ENCODE measurements around the gene TRAF1. TPM values are rescaled to one million over a fixed set of nuclear protein-coding genes. Genes with fewer than 3 reads are reported as not detected.

Gene TRAF1
- total RNA-seq, 2 donors from 2014 or later: 1.5 to 3.1 TPM

GRCh38 chr9:120931231-120932085 is 4.9 kb upstream of the TRAF1 start:
- H3K27me3 ChIP-seq: no peaks in the 10 kb centered on the region
- no peaks in the 10 kb centered on the region for H3K9me3 ChIP-seq
- peak overlapping the region; percentile 69 for H3K27ac ChIP-seq
- no peaks in the 10 kb centered on the region for H3K36me3 ChIP-seq
- H3K9ac ChIP-seq (ENCODE audit: low read depth in 2 of 2, low read length in 2 of 2): peak overlapping the region; percentile 9 to 43
- intact Hi-C loops (cut with DNase I): no loop called here
- no peak overlapping the region for H3K4me3 ChIP-seq
- DNase-seq: no peak
- TF ChIP-seq, protein P1, sequence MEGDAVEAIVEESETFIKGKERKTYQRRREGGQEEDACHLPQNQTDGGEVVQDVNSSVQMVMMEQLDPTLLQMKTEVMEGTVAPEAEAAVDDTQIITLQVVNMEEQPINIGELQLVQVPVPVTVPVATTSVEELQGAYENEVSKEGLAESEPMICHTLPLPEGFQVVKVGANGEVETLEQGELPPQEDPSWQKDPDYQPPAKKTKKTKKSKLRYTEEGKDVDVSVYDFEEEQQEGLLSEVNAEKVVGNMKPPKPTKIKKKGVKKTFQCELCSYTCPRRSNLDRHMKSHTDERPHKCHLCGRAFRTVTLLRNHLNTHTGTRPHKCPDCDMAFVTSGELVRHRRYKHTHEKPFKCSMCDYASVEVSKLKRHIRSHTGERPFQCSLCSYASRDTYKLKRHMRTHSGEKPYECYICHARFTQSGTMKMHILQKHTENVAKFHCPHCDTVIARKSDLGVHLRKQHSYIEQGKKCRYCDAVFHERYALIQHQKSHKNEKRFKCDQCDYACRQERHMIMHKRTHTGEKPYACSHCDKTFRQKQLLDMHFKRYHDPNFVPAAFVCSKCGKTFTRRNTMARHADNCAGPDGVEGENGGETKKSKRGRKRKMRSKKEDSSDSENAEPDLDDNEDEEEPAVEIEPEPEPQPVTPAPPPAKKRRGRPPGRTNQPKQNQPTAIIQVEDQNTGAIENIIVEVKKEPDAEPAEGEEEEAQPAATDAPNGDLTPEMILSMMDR (IDR thresholded peaks at IDR 0.05): no peak
- peaks cover 5% of the 10 kb centered on the region for H3K4me1 ChIP-seq

- peak overlapping the region; percentile 78 for H3K27ac ChIP-seq
- no peaks in the 10 kb centered on the region for H3K27me3 ChIP-seq
- TF ChIP-seq, protein P1 (IDR thresholded peaks at IDR 0.05): no peak
- no peak for DNase-seq
- H3K4me1 ChIP-seq: no peaks in the 10 kb centered on the region
- H3K4me3 ChIP-seq: peak overlapping the region; percentile 70
- no peaks in the 10 kb centered on the region for H3K36me3 ChIP-seq
- intact Hi-C loops (cut with DNase I): loop anchor here (5.0 kb wide), 1 partner anchor 52 kb away; the partner anchor contains the start of gene PHF19
- H3K9ac ChIP-seq (ENCODE audit: low read depth in 2 of 2, low read length in 2 of 2): peak overlapping the region; percentile 79 to 91
- H3K9me3 ChIP-seq: no peaks in the 10 kb centered on the region
Measured at GRCh38 chr9:120929229-120929791, 2.7 kb upstream of the TRAF1 start.

DNA sequence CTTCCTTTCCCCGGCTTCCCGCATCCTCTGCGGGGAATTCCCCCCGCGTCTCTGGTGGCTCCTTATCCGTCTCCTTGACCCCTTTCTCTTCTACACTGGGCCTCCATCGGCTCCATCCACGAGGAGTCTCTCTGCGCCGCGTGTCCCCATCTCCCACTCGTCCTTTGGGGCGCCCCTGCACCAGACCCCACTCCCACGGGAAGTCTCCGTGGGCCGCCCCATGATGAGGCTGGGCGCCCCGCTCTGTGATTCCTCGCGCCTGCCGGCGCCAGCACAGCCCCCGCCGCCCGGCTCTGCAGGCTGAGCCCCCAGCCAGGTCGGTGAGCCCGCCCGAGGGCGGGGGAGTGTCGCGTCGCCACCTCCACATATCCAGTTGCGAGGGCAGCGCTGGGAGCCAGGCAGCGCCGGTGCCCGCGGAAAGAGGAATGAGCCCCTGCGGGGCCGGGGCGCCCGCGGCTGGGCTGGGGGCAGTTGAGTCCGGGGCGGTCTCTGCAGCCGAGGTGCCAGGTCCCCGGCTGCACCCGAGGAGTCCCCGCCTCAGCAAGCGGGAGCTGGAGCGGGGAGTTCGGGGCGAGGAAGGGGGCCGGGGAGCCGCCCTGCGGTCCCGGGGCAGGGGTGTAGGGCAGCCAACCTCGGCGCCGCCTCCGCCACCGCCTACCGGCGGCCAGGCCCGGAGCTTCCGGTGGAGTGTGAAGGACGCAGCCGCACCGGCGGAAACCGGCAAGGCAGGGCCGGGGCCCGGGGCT is 2.1 kb upstream of the TRAF1 start:
- H3K27ac ChIP-seq: peak overlapping the region; percentile 78
- no peaks in the 10 kb centered on the region for H3K36me3 ChIP-seq
- TF ChIP-seq, protein P1 (IDR thresholded peaks at IDR 0.05): no peak
- H3K9me3 ChIP-seq: no peaks in the 10 kb centered on the region
- DNase-seq: peak; percentile 84
- no peaks in the 10 kb centered on the region for H3K27me3 ChIP-seq
- H3K4me1 ChIP-seq: no peaks in the 10 kb centered on the region
- peak overlapping the region; percentile 79 to 91 for H3K9ac ChIP-seq (ENCODE audit: low read depth in 2 of 2, low read length in 2 of 2)
- intact Hi-C loops (cut with DNase I): loop anchor here (5.0 kb wide), 1 partner anchor 51 kb away; the partner anchor contains the start of gene PHF19
- H3K4me3 ChIP-seq: peak overlapping the region; percentile 70

GRCh38 chr9:120928015-120928482 is 1.5 kb upstream of the TRAF1 start:
- peak overlapping the region; percentile 78 for H3K27ac ChIP-seq
- no peak for DNase-seq
- TF ChIP-seq, protein P1 (IDR thresholded peaks at IDR 0.05): no peak
- no peaks in the 10 kb centered on the region for H3K36me3 ChIP-seq
- H3K4me3 ChIP-seq: peak overlapping the region; percentile 70
- H3K9ac ChIP-seq (ENCODE audit: low read depth in 2 of 2, low read length in 2 of 2): peak overlapping the region; percentile 79 to 91
- no peaks in the 10 kb centered on the region for H3K27me3 ChIP-seq
- no peaks in the 10 kb centered on the region for H3K4me1 ChIP-seq
- no peaks in the 10 kb centered on the region for H3K9me3 ChIP-seq
- intact Hi-C loops (cut with DNase I): loop anchor here (5.0 kb wide), 1 partner anchor 51 kb away; the partner anchor contains the start of gene PHF19

All from colonic mucosa (tissue), 4 donors.